K562 (cell line): ENCODE measurements around the gene OR2A25. TPM values are rescaled to one million over a fixed set of nuclear protein-coding genes. Genes with fewer than 3 reads are reported as not detected.

Experiments
- ATAC-seq: fragments of 200-7000 bp; cut with Tn5 transposase; 3 replicates; pipeline ENCODE4 v1.9.1; 2020; ENCODE audit warnings: moderate library complexity
- BruUV-seq: library from RNA; stranded (reverse); fragments of 400-500 nt; replicated peaks from 2 replicates; lab custom pipeline; 2021; lab: Mats Ljungman, UMichigan
- CTCF ChIA-PET: fragments of 300-600 bp; formaldehyde crosslinking; extraction: SDS; loops from one replicate; lab custom pipeline; 2021; ENCODE audit warnings: low intra/inter-chr PET ratio; lab: Yijun Ruan, JAX
- POLR2A ChIA-PET: fragments of 300-600, 350-650 bp; sonication (Branson Sonifier 250); formaldehyde crosslinking; extraction: SDS; loops from one replicate; lab custom pipeline; 2021; ENCODE audit warnings: antibody characterized with exemption, inconsistent platforms; lab: Yijun Ruan, JAX
- DNase-seq, 4 experiments: peaks; one replicate each; pipeline versions ENCODE4 v3.0.0 to v3.0.0-alpha.2; 2011 to 2018; ENCODE audit warnings: low spot score in 3 of 4, mixed read lengths in 3 of 4; ENCODE audit errors: extremely low read depth in 1 of 4
- FAIRE-seq: peaks from 2 replicates; lab custom pipeline; 2011; peaks lifted over from hg19 to GRCh38; lab: Jason Lieb, UNC
- H2AFZ ChIP-seq: 2 replicates; pipeline ENCODE4 v1.6.0; 2011; ENCODE audit warnings: low read depth, low read length, control low read depth, inconsistent platforms
- H3K27ac ChIP-seq: fragments of 200-600 bp; 3 replicates; pipeline ENCODE4 v1.8.0; 2011; ENCODE audit warnings: low read depth, mild to moderate bottlenecking, control low read depth, inconsistent platforms, low read length, moderate library complexity, mixed read lengths; ENCODE audit errors: extremely low read depth
- H3K27me3 ChIP-seq, 2 experiments: fragments of 300-600 bp in 1 of 2; 2 replicates in 1 of 2; 3 replicates in 1 of 2; pipeline versions ENCODE4 v1.6.0 to v1.8.0; 2011; ENCODE audit warnings: inconsistent platforms in 2 of 2, low read length in 2 of 2, mild to moderate bottlenecking in 1 of 2, mixed read lengths in 1 of 2, moderate library complexity in 1 of 2; ENCODE audit not compliant: control insufficient read depth in 2 of 2, insufficient read depth in 2 of 2
- H3K36me3 ChIP-seq: fragments of 300-600 bp; 3 replicates; pipeline ENCODE4 v1.8.0; 2011; ENCODE audit warnings: mild to moderate bottlenecking, low read length, inconsistent platforms; ENCODE audit not compliant: control insufficient read depth, insufficient read depth
- H3K4me1 ChIP-seq, 2 experiments: fragments of 200-600 bp in 1 of 2; replicated peaks in 1 of 2; 2 replicates in 1 of 2; 3 replicates in 1 of 2; pipeline versions ENCODE4 v1.5.1 to v1.8.0; 2011; ENCODE audit warnings: inconsistent platforms in 2 of 2, low read length in 2 of 2, mild to moderate bottlenecking in 1 of 2, mixed read lengths in 1 of 2, moderate library complexity in 1 of 2; ENCODE audit not compliant: control insufficient read depth in 2 of 2, insufficient read depth in 2 of 2
- H3K4me2 ChIP-seq: 2 replicates; pipeline ENCODE4 v1.6.1; 2011; ENCODE audit warnings: low read length, control low read depth, inconsistent platforms, mixed read lengths; ENCODE audit not compliant: insufficient read depth
- H3K4me3 ChIP-seq: fragments of 200-600 bp; sonication (generic), shearing (Covaris generic); 2 replicates; pipeline ENCODE4 v1.5.1; 2016; ENCODE audit warnings: control low read depth, inconsistent platforms
- H3K79me2 ChIP-seq: fragments of 200-600 bp; 3 replicates; pipeline ENCODE4 v1.8.0; 2011; ENCODE audit warnings: low read length, inconsistent platforms; ENCODE audit not compliant: control insufficient read depth, insufficient read depth
- H3K9ac ChIP-seq, 2 experiments: 2 replicates each; pipeline versions ENCODE4 v1.6.0 to v1.6.1; 2011; ENCODE audit warnings: low read depth in 2 of 2, low read length in 2 of 2, control low read depth in 1 of 2, inconsistent platforms in 1 of 2, mild to moderate bottlenecking in 1 of 2, mixed read lengths in 1 of 2; ENCODE audit not compliant: insufficient read depth in 1 of 2
- H3K9me1 ChIP-seq: one replicate; pipeline ENCODE4 v1.6.0; 2011; ENCODE audit warnings: inconsistent platforms, mild to moderate bottlenecking, low read length, moderate library complexity; ENCODE audit not compliant: control insufficient read depth, insufficient read depth
- H3K9me3 ChIP-seq: replicated peaks from 2 replicates; pipeline ENCODE4 v1.5.1; 2011; ENCODE audit warnings: low read depth, low read length, inconsistent platforms; ENCODE audit not compliant: control insufficient read depth, insufficient read depth
- H4K20me1 ChIP-seq: replicated peaks from 2 replicates; pipeline ENCODE4 v1.6.1; 2011; ENCODE audit warnings: low read length, inconsistent platforms, mixed read lengths; ENCODE audit not compliant: control insufficient read depth, insufficient read depth
- HDAC3 ChIP-seq: fragments of 450-650 bp; IDR thresholded peaks from 2 replicates; pipeline ENCODE4 v1.6.1; 2018; ENCODE audit warnings: borderline replicate concordance, mild to moderate bottlenecking, moderate library complexity; ENCODE audit not compliant: partially characterized antibody
- NR0B1 ChIP-seq: fragments of 450-650 bp; IDR thresholded peaks from one replicate; pipeline ENCODE4 v1.6.1; 2018; ENCODE audit warnings: mild to moderate bottlenecking, moderate library complexity; ENCODE audit not compliant: partially characterized antibody
- RAD51 ChIP-seq: fragments of 450-650 bp; IDR thresholded peaks from 2 replicates; pipeline ENCODE4 v1.7.1; 2016; ENCODE audit warnings: low read depth, mild to moderate bottlenecking, borderline replicate concordance
- ZNF347 ChIP-seq: fragments of 450-650 bp; formaldehyde crosslinking; IDR thresholded peaks from 2 replicates; pipeline ENCODE4 v1.4.0; 2020; ENCODE audit warnings: low read depth, mild to moderate bottlenecking, moderate library complexity
- ZNF77 ChIP-seq: fragments of 250-450 bp; sonication (Bioruptor Pico); IDR thresholded peaks from 2 replicates; pipeline ENCODE4 v1.5.0; 2020
- WGBS: fragments of 100-300 bp; shearing (Covaris generic); methylation state at CpG from one replicate; pipeline ENCODE4 v1.1.6; 2016; ENCODE audit warnings: low coverage, mixed read lengths; ENCODE audit not compliant: insufficient coverage; ENCODE audit errors: missing lambda C conversion rate; 5-methylcytosine and 5-hydroxymethylcytosine counted together
- in situ Hi-C: fragments of 300-500 bp; cut with MboI; formaldehyde crosslinking; loops from 4 replicates; pipeline ENCODE4 v1.15.0; 2018; ENCODE audit warnings: inconsistent platforms, mixed read lengths
- intact Hi-C: fragments of 100-400 bp; cut with micrococcal nuclease; formaldehyde crosslinking; loops from 2 replicates; pipeline ENCODE4 v1.14.2; 2022
- polyA plus RNA-seq, 8 experiments: library from polyadenylated mRNA; depleted of rRNA in 4 of 8; stranded (reverse) in 5 of 8; unstranded in 3 of 8; fragments of >200 nt; fragmentation: Nextera tagmentation in 2 of 8; fragmentation: Illumina TruSeq in 1 of 8; extraction: Ambion mirVana in 2 of 8; extraction: Trizol in 1 of 8; gene quantifications; 2 replicates each; pipeline versions ENCODE4 v1.2.1 to v1.2.3, GENCODE V29; 2011 to 2014; ENCODE audit warnings: inconsistent platforms in 1 of 8, missing spikeins in 1 of 8
- total RNA-seq, 7 experiments: library from RNA; depleted of rRNA in 6 of 7; stranded (reverse); fragments of >200 nt in 6 of 7; fragmentation: Illumina TruSeq in 2 of 7; extraction: Trizol in 2 of 7; gene quantifications; 2 replicates each; pipeline versions ENCODE4 v1.2.1 to v1.2.3, GENCODE V29; 2011 to 2021; ENCODE audit warnings: low replicate concordance in 1 of 7
- TF ChIP-seq, protein P1 (sequence below): IDR thresholded peaks from 2 replicates; pipeline ENCODE4 v1.6.1; 2012; ENCODE audit warnings: low read depth, low read length, improper control_type of control experiment, borderline replicate concordance
- TF ChIP-seq, protein P2 (sequence below), 3 experiments: fragments of 200-800 bp in 1 of 3; fragments of 250-450 bp in 1 of 3; fragments of 450-650 bp in 1 of 3; sonication (Bioruptor Pico) in 1 of 3; sonication (Bioruptor generic) in 1 of 3; formaldehyde crosslinking in 1 of 3; IDR thresholded peaks; 2 replicates each; pipeline versions ENCODE4 v1.6.1 to v1.8.0; 2016 to 2022; ENCODE audit warnings: mild to moderate bottlenecking in 2 of 3, missing genetic modification characterization in 2 of 3, missing compliant biosample characterization in 1 of 3, moderate library complexity in 1 of 3

OR2A25 gene
- total and polyA plus RNA-seq, 9 of the 15 experiments (the other 6 are each of a cell fraction or from before 2014, with no cell fraction given): not detected

GRCh38 chr7:144105211-144105610 lies 35.6 kb downstream of the OR2A25 start:
- Histone ChIP-seq H3K27ac (no peak overlapping the region), H3K4me3 (no peak overlapping the region)
- ATAC-seq: no peak
- TF ChIP-seq HDAC3 (no peak), ZNF77 (CRISPR knock-in tag) (no peak)
- TF ChIP-seq, protein P1, sequence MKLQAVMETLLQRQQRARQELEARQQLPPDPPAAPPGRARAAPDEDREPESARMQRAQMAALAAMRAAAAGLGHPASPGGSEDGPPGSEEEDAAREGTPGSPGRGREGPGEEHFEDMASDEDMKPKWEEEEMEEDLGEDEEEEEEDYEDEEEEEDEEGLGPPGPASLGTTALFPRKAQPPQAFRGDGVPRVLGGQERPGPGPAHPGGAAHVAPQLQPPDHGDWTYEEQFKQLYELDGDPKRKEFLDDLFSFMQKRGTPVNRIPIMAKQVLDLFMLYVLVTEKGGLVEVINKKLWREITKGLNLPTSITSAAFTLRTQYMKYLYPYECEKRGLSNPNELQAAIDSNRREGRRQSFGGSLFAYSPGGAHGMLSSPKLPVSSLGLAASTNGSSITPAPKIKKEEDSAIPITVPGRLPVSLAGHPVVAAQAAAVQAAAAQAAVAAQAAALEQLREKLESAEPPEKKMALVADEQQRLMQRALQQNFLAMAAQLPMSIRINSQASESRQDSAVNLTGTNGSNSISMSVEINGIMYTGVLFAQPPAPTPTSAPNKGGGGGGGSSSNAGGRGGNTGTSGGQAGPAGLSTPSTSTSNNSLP: no peak
- TF ChIP-seq, all 486 proteins: peak for 0
- Histone ChIP-seq H3K79me2 (no peaks in the 10 kb centered on the region), H3K27me3 (no peaks in the 10 kb centered on the region), H2AFZ (no peak overlapping the region), H4K20me1 (no peaks in the 10 kb centered on the region), H3K4me2 (no peak overlapping the region), H3K9me1 (no peaks in the 10 kb centered on the region), H3K36me3 (no peaks in the 10 kb centered on the region), H3K4me1 (no peaks in the 10 kb centered on the region), H3K9ac (no peak overlapping the region), H3K9me3 (no peaks in the 10 kb centered on the region)
- in situ Hi-C loops: no loop called here
- CTCF ChIA-PET: no interaction called here
- POLR2A ChIA-PET: interaction anchor here (0.7 kb wide), 1 partner anchor 1386 kb away, joined by 3 read pairs; no protein-coding TSS in a partner anchor
- no peak for FAIRE-seq
- DNase-seq: no peak
- intact Hi-C loops: no loop called here
- BruUV-seq: no TSS peak

GRCh38 chr7:144109283-144109682 lies 39.7 kb downstream of the OR2A25 start, which contains the start of gene OR2A2:
TSS of gene OR2A2 (plus strand) at chr7:144109583. CDS start at chr7:144109583, 0 bp downstream.
- Histone ChIP-seq H3K36me3 (no peaks in the 10 kb centered on the region), H3K9me3 (no peaks in the 10 kb centered on the region), H2AFZ (no peak within 1 kb of the TSS), H3K27me3 (no peaks in the 10 kb centered on the region), H3K79me2 (no peaks in the 10 kb centered on the region), H3K4me2 (no peak within 1 kb of the TSS), H3K9ac (no peak within 1 kb of the TSS), H3K27ac (no peak within 1 kb of the TSS), H3K4me1 (no peaks in the 10 kb centered on the region), H3K4me3 (no peak within 1 kb of the TSS), H3K9me1 (no peaks in the 10 kb centered on the region), H4K20me1 (no peaks in the 10 kb centered on the region)
- intact Hi-C loops (no loop called here), in situ Hi-C loops (no loop called here)
- ChIA-PET POLR2A (no interaction called here), CTCF (no interaction called here)
- no peak for DNase-seq
- WGBS: 0% methylated on average over 2 of the region's 2 CpGs
- ATAC-seq: no peak
- FAIRE-seq: no peak
- no TSS peak for BruUV-seq
- TF ChIP-seq, protein P2, sequence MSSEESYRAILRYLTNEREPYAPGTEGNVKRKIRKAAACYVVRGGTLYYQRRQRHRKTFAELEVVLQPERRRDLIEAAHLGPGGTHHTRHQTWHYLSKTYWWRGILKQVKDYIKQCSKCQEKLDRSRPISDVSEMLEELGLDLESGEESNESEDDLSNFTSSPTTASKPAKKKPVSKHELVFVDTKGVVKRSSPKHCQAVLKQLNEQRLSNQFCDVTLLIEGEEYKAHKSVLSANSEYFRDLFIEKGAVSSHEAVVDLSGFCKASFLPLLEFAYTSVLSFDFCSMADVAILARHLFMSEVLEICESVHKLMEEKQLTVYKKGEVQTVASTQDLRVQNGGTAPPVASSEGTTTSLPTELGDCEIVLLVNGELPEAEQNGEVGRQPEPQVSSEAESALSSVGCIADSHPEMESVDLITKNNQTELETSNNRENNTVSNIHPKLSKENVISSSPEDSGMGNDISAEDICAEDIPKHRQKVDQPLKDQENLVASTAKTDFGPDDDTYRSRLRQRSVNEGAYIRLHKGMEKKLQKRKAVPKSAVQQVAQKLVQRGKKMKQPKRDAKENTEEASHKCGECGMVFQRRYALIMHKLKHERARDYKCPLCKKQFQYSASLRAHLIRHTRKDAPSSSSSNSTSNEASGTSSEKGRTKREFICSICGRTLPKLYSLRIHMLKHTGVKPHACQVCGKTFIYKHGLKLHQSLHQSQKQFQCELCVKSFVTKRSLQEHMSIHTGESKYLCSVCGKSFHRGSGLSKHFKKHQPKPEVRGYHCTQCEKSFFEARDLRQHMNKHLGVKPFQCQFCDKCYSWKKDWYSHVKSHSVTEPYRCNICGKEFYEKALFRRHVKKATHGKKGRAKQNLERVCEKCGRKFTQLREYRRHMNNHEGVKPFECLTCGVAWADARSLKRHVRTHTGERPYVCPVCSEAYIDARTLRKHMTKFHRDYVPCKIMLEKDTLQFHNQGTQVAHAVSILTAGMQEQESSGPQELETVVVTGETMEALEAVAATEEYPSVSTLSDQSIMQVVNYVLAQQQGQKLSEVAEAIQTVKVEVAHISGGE (CRISPR knock-in tag; IDR thresholded peaks at IDR 0.05): no peak
- TF ChIP-seq ZNF347 (CRISPR knock-in tag) (no peak), NR0B1 (no peak), RAD51 (no peak)
